OCI-LY7 (cell line): Measurements from ENCODE around the gene EHD4. TPM values are rescaled to one million over a fixed set of nuclear protein-coding genes. Genes with fewer than 3 reads are reported as not detected.

Experiments
- BruUV-seq: library from RNA; stranded (reverse); fragments of 400-500 nt; replicated peaks from 2 replicates; lab custom pipeline; 2021; lab: Mats Ljungman, UMichigan
- CTCF ChIA-PET: fragments of 300-600 bp; sonication (Branson Sonifier 250); formaldehyde crosslinking; loops from one replicate; lab custom pipeline; 2022; ENCODE audit warnings: antibody characterized with exemption; ENCODE audit not compliant: unreplicated experiment; lab: Charles Lee
- POLR2A ChIA-PET: fragments of 300-600 bp; sonication (Branson Sonifier 250); formaldehyde crosslinking; loops from one replicate; lab custom pipeline; 2022; ENCODE audit warnings: antibody characterized with exemption; lab: Charles Lee
- DNase-seq: peaks from one replicate; pipeline ENCODE4 v3.0.0-alpha.2; 2015; ENCODE audit warnings: low spot score
- H2AFZ ChIP-seq: fragments of 200-600 bp; sonication (generic), shearing (Covaris generic); 2 replicates; pipeline ENCODE4 v1.6.1; 2014; ENCODE audit warnings: mild to moderate bottlenecking, antibody characterized with exemption, low read length, moderate library complexity
- H3K27ac ChIP-seq: fragments of 200-600 bp; sonication (generic); 2 replicates; pipeline ENCODE4 v1.5.1; 2014; ENCODE audit warnings: mixed run types, low read depth, mild to moderate bottlenecking, moderate library complexity, low read length, inconsistent platforms; ENCODE audit not compliant: poor library complexity, severe bottlenecking
- H3K36me3 ChIP-seq: fragments of 200-600 bp; sonication (generic); 2 replicates; pipeline ENCODE4 v1.6.1; 2014; ENCODE audit warnings: mild to moderate bottlenecking, antibody characterized with exemption, low read length, moderate library complexity, mixed read lengths; ENCODE audit not compliant: insufficient read depth
- H3K4me1 ChIP-seq: fragments of 200-600 bp; sonication (generic); 2 replicates; pipeline ENCODE4 v1.5.1; 2014; ENCODE audit warnings: mild to moderate bottlenecking, low read length; ENCODE audit not compliant: insufficient read depth, poor library complexity, severe bottlenecking
- H3K4me2 ChIP-seq: fragments of 200-600 bp; sonication (generic); 2 replicates; pipeline ENCODE4 v1.6.1; 2014; ENCODE audit warnings: mild to moderate bottlenecking, low read length
- H3K4me3 ChIP-seq: fragments of 200-600 bp; sonication (generic); 2 replicates; pipeline ENCODE4 v1.5.1; 2014; ENCODE audit warnings: mild to moderate bottlenecking, low read depth, low read length; ENCODE audit not compliant: poor library complexity, severe bottlenecking
- H3K79me2 ChIP-seq: fragments of 200-600 bp; sonication (generic); 2 replicates; pipeline ENCODE4 v1.6.1; 2016; ENCODE audit warnings: low read depth, mild to moderate bottlenecking, low read length, moderate library complexity, mixed read lengths; ENCODE audit not compliant: insufficient read depth
- H3K9me2 ChIP-seq: fragments of 200-600 bp; sonication (generic); 2 replicates; pipeline ENCODE4 v1.6.1; 2016; ENCODE audit warnings: mild to moderate bottlenecking, low read length, mixed read lengths; ENCODE audit not compliant: insufficient read depth
- H3K9me3 ChIP-seq: fragments of 200-600 bp; sonication (generic); 2 replicates; pipeline ENCODE4 v1.6.1; 2014; ENCODE audit warnings: mild to moderate bottlenecking, mixed run types, low read length, mixed read lengths
- H4K20me1 ChIP-seq: fragments of 200-600 bp; sonication (generic); 2 replicates; pipeline ENCODE4 v1.6.1; 2014; ENCODE audit warnings: mild to moderate bottlenecking, antibody characterized with exemption, low read length, moderate library complexity, mixed read lengths; ENCODE audit not compliant: insufficient read depth
- CTCF ChIP-seq: fragments of 200-600 bp; sonication (generic); conservative IDR thresholded peaks from 2 replicates; pipeline ENCODE4 v1.5.1; 2014; ENCODE audit warnings: mild to moderate bottlenecking, antibody characterized with exemption, low read length, moderate library complexity, mixed read lengths
- EZH2phosphoT487 ChIP-seq: fragments of 200-600 bp; sonication (generic); IDR thresholded peaks from 2 replicates; pipeline ENCODE4 v1.6.1; 2018; ENCODE audit warnings: low read depth, borderline replicate concordance, mild to moderate bottlenecking, mixed run types, antibody characterized with exemption, low read length, moderate library complexity, mixed read lengths
- intact Hi-C: fragments of 100-400 bp; cut with micrococcal nuclease; formaldehyde crosslinking; loops from one replicate; pipeline ENCODE4 v1.10.0; 2022; ENCODE audit not compliant: unreplicated experiment
- total RNA-seq, 2 experiments: library from RNA; depleted of rRNA in 1 of 2; stranded (reverse); fragments of >200 nt in 1 of 2; shearing (Covaris generic) in 1 of 2; gene quantifications; 2 replicates each; pipeline ENCODE4 v1.2.3, GENCODE V29; 2014 to 2022

EHD4 gene
- total RNA-seq, 2 experiments from 2014 or later = 13.5 to 19.4 TPM

GRCh38 chr15:41941644-41942415 is 30.5 kb downstream of the EHD4 start:
- TF ChIP-seq CTCF = no peak
- no peak for TF ChIP-seq EZH2phosphoT487
- no peak overlapping the region for H3K4me3 ChIP-seq
- BruUV-seq = no TSS peak
- peaks cover 10% of the 10 kb centered on the region; the same call in 1 of the 2 replicates for H3K36me3 ChIP-seq
- H4K20me1 ChIP-seq = no peaks in the 10 kb centered on the region
- H3K4me2 ChIP-seq = no peak overlapping the region
- H3K79me2 ChIP-seq = no peaks in the 10 kb centered on the region
- POLR2A ChIA-PET = interaction anchor here (0.6 kb wide), 1 partner anchor 280 kb away, joined by 5 read pairs; no protein-coding TSS in a partner anchor
- H3K27ac ChIP-seq = no peak overlapping the region
- no peaks in the 10 kb centered on the region for H3K4me1 ChIP-seq
- H3K9me3 ChIP-seq = no peaks in the 10 kb centered on the region
- no peak for DNase-seq
- CTCF ChIA-PET = no interaction called here
- intact Hi-C loops = no loop called here
- no peaks in the 10 kb centered on the region for H3K9me2 ChIP-seq
- no peak overlapping the region for H2AFZ ChIP-seq

- Histone ChIP-seq H3K9me2 (no peaks in the 10 kb centered on the region), H2AFZ (no peak overlapping the region), H4K20me1 (no peaks in the 10 kb centered on the region), H3K4me3 (no peak overlapping the region), H3K9me3 (no peaks in the 10 kb centered on the region), H3K79me2 (no peaks in the 10 kb centered on the region), H3K36me3 (peaks cover 10% of the 10 kb centered on the region; the same call in 1 of the 2 replicates), H3K27ac (no peak overlapping the region), H3K4me2 (no peak overlapping the region), H3K4me1 (peaks cover 3% of the 10 kb centered on the region)
- intact Hi-C loops = no loop called here
- no peak for DNase-seq
- BruUV-seq = no TSS peak
- CTCF ChIA-PET = no interaction called here
- POLR2A ChIA-PET = interaction anchor here (0.7 to 1.0 kb wide), 2 partner anchors 28 to 1520 kb away, joined by 3 read pairs; no protein-coding TSS in a partner anchor
- TF ChIP-seq CTCF (no peak), EZH2phosphoT487 (no peak)
Measured at GRCh38 chr15:41940441-41940857, 31.9 kb downstream of the EHD4 start.

GRCh38 chr15:41939986-41940385 is 32.4 kb downstream of the EHD4 start:
- ChIA-PET POLR2A (interaction anchor here (0.7 to 1.0 kb wide), 2 partner anchors 28 to 1520 kb away, joined by 3 read pairs; no protein-coding TSS in a partner anchor), CTCF (no interaction called here)
- no peak overlapping the region for H2AFZ ChIP-seq
- no peaks in the 10 kb centered on the region for H3K9me2 ChIP-seq
- intact Hi-C loops = no loop called here
- H3K9me3 ChIP-seq = no peaks in the 10 kb centered on the region
- H3K4me1 ChIP-seq = peaks cover 7% of the 10 kb centered on the region
- TF ChIP-seq CTCF (no peak), EZH2phosphoT487 (no peak)
- no peaks in the 10 kb centered on the region for H3K79me2 ChIP-seq
- no peak overlapping the region for H3K27ac ChIP-seq
- BruUV-seq = no TSS peak
- no peak overlapping the region for H3K4me3 ChIP-seq
- peaks cover 10% of the 10 kb centered on the region; the same call in 1 of the 2 replicates for H3K36me3 ChIP-seq
- no peak for DNase-seq
- no peak overlapping the region for H3K4me2 ChIP-seq
- H4K20me1 ChIP-seq = no peaks in the 10 kb centered on the region
